NCI-H524 (cell line): Measurements from ENCODE around the gene ATF5.
"Not testable (repeated sequence)": the region's sequence is repeated elsewhere in the genome, so short reads cannot be mapped to it uniquely, and the experiment has no call there.

ENCODE experiments used
- DNase-seq, 2 experiments: peaks; one replicate each; lab custom pipeline; 2025; lab: John Stamatoyannopoulos, UW

Gene ATF5

GRCh38 chr19:49949742-49950589 is 21.0 kb downstream of the ATF5 start:
- DNase-seq = no peak

- DNase-seq = no peak
Observed at GRCh38 chr19:49950590-49950948, 21.6 kb downstream of the ATF5 start.

GRCh38 chr19:49950956-49951526 is 22.0 kb downstream of the ATF5 start:
- no peak for DNase-seq

GRCh38 chr19:49951806-49952478 is 22.9 kb downstream of the ATF5 start:
- DNase-seq = no peak

- no peak for DNase-seq
Observed at GRCh38 chr19:49952479-49952836, 23.5 kb downstream of the ATF5 start.

- no peak for DNase-seq
Observed at GRCh38 chr19:49952906-49953305, 23.9 kb downstream of the ATF5 start.

- DNase-seq = no peak
Observed at GRCh38 chr19:49953416-49953815, 24.4 kb downstream of the ATF5 start.

- DNase-seq = peak in 1 of 2 experiments; percentile 33
Observed at GRCh38 chr19:49954092-49954829, 25.3 kb downstream of the ATF5 start.

GRCh38 chr19:49954933-49955332 is 25.9 kb downstream of the ATF5 start:
- no peak for DNase-seq

GRCh38 chr19:49956115-49956495 is 27.1 kb downstream of the ATF5 start:
- no peak for DNase-seq

- DNase-seq = no peak
Observed at GRCh38 chr19:49957262-49957915, 28.4 kb downstream of the ATF5 start.

GRCh38 chr19:49958144-49958543 is 29.1 kb downstream of the ATF5 start:
- not testable (repeated sequence) for DNase-seq

GRCh38 chr19:49958596-49958995 is 29.6 kb downstream of the ATF5 start:
- not testable (repeated sequence) for DNase-seq

GRCh38 chr19:49959892-49960291 is 30.9 kb downstream of the ATF5 start:
- not testable (repeated sequence) for DNase-seq

GRCh38 chr19:49960980-49961379 is 32.0 kb downstream of the ATF5 start, which contains the start of gene SIGLEC11:
SIGLEC11 (minus strand) TSS chr19:49961172; CDS start chr19:49961081, 91 bp downstream.
- DNase-seq = not testable (repeated sequence)

- no peak for DNase-seq
Observed at GRCh38 chr19:49968279-49968922, 39.4 kb downstream of the ATF5 start.

- DNase-seq = not testable (repeated sequence)
Observed at GRCh38 chr19:49969355-49969754, 40.4 kb downstream of the ATF5 start.

- no peak for DNase-seq
Observed at GRCh38 chr19:49971991-49972411, 43.0 kb downstream of the ATF5 start.

GRCh38 chr19:49972841-49973240 is 43.8 kb downstream of the ATF5 start:
- DNase-seq = no peak

- no peak for DNase-seq
Observed at GRCh38 chr19:49973987-49974386, 45.0 kb downstream of the ATF5 start.

- no peak for DNase-seq
Observed at GRCh38 chr19:49975051-49975450, 46.0 kb downstream of the ATF5 start.
